Body of pancreas (tissue), 4 donors: ENCODE results near the gene ANKRD9. TPM values are rescaled to one million over a fixed set of nuclear protein-coding genes. Genes with fewer than 3 reads are reported as not detected.
A peak's percentile ranks its signal among the peaks of the same experiment; 100 is the strongest.

Experiments used
- ATAC-seq: fragments of 150-250 bp; one replicate; pipeline ENCODE4 v1.9.1; 2016
- DNase-seq, 4 donors: peaks; one replicate each; pipeline ENCODE4 v3.0.0-alpha.2; 2019
- H3K27ac ChIP-seq, 4 donors: fragments of 200-600 bp; sonication (generic); 1 replicate in 3 of 4; 2 replicates in 1 of 4; pipeline versions ENCODE4 v1.5.1 to v1.6.1; 2016 to 2019; ENCODE audit warnings: mild to moderate bottlenecking in 1 of 4, mixed read lengths in 1 of 4, moderate library complexity in 1 of 4
- H3K27me3 ChIP-seq, 2 donors: fragments of 200-600 bp; sonication (generic); one replicate each; pipeline ENCODE4 v1.6.0; 2016; ENCODE audit warnings: mild to moderate bottlenecking in 1 of 2
- H3K36me3 ChIP-seq, 2 donors: fragments of 200-600 bp; sonication (generic); replicated peaks in 1 of 2; 2 replicates each; pipeline ENCODE4 v1.5.1; 2016; ENCODE audit warnings: low read depth in 2 of 2; ENCODE audit not compliant: insufficient read depth in 1 of 2
- H3K4me1 ChIP-seq: fragments of 200-600 bp; sonication (generic); one replicate; pipeline ENCODE4 v1.6.0; 2016
- H3K4me3 ChIP-seq, 2 donors: fragments of 200-600 bp; sonication (generic); 1 replicate in 1 of 2; 2 replicates in 1 of 2; pipeline ENCODE4 v1.5.1; 2016 to 2019
- H3K9me3 ChIP-seq, 3 donors: fragments of 200-600 bp; sonication (generic); 1 replicate in 2 of 3; 2 replicates in 1 of 3; pipeline ENCODE4 v1.5.1; 2016
- CTCF ChIP-seq, 7 experiments: fragments of 450-650 bp in 4 of 7; fragments of 200-600 bp in 3 of 7; sonication (generic) in 3 of 7; IDR thresholded peaks; one replicate each; pipeline ENCODE4 v1.5.1; 2016 to 2019; ENCODE audit warnings: antibody characterized with exemption in 7 of 7
- POLR2A ChIP-seq, 3 donors: fragments of 450-650 bp; IDR thresholded peaks; one replicate each; pipeline ENCODE4 v1.6.1; 2016; ENCODE audit warnings: antibody characterized with exemption in 3 of 3, mild to moderate bottlenecking in 2 of 3
- WGBS, 2 donors: methylation state at CpG; one replicate each; pipeline ENCODE4 v1.1.5; 2017; 5-methylcytosine and 5-hydroxymethylcytosine counted together
- intact Hi-C: fragments of 100-400 bp; cut with DNase I; formaldehyde crosslinking; loops from one replicate; pipeline ENCODE4 v1.15.1; 2023
- total RNA-seq, 2 donors: library from RNA; depleted of rRNA; stranded (reverse); fragments of >200 nt; gene quantifications; one replicate each; pipeline ENCODE4 v1.1.0, GENCODE V29; 2016

The ANKRD9 gene
- total RNA-seq, 2 donors from 2014 or later: 49.8 to 87.7 TPM

- Histone ChIP-seq H3K27me3 (no peaks in the 10 kb centered on the region), H3K4me3 (no peak overlapping the region), H3K9me3 (no peaks in the 10 kb centered on the region), H3K27ac (no peak overlapping the region), H3K36me3 (no peaks in the 10 kb centered on the region), H3K4me1 (peaks cover 9% of the 10 kb centered on the region)
- ATAC-seq (no peak), DNase-seq (no peak)
- WGBS, 2 donors: 97 to 98% methylated on average over 4 of the region's 4 CpGs
- intact Hi-C loops: no loop called here
- TF ChIP-seq POLR2A (IDR thresholded peaks at IDR 0.05) (no peak), CTCF (IDR thresholded peaks at IDR 0.05) (no peak)
Observed at GRCh38 chr14:102481371-102481770, 28.2 kb downstream of the ANKRD9 start.

- Histone ChIP-seq H3K9me3 (no peaks in the 10 kb centered on the region), H3K27me3 (no peaks in the 10 kb centered on the region), H3K36me3 (no peaks in the 10 kb centered on the region), H3K4me1 (peaks cover 9% of the 10 kb centered on the region), H3K27ac (peak overlapping the region; percentile 19 to 61 (median 44)), H3K4me3 (no peak overlapping the region)
- intact Hi-C loops: no loop called here
- 16 to 18% methylated on average over 5 to 7 of the region's 7 CpGs for WGBS, 2 donors
- no peak for TF ChIP-seq CTCF (IDR thresholded peaks at IDR 0.05)
- no peak for TF ChIP-seq POLR2A (IDR thresholded peaks at IDR 0.05)
- DNase-seq (peak; percentile 71 to 88 (median 80)), ATAC-seq (peak; percentile 69)
Observed at GRCh38 chr14:102479777-102480176, 29.8 kb downstream of the ANKRD9 start.

GRCh38 chr14:102479107-102479506 lies 30.5 kb downstream of the ANKRD9 start:
- WGBS, 2 donors: 94 to 100% methylated on average over 2 of the region's 2 CpGs
- Histone ChIP-seq H3K9me3 (no peaks in the 10 kb centered on the region), H3K4me1 (peaks cover 9% of the 10 kb centered on the region), H3K36me3 (no peaks in the 10 kb centered on the region), H3K27ac (peak overlapping the region in 3 of 4 donors; percentile 41 to 61 (median 47)), H3K4me3 (no peak overlapping the region), H3K27me3 (no peaks in the 10 kb centered on the region)
- ATAC-seq (no peak), DNase-seq (no peak)
- intact Hi-C loops: no loop called here
- TF ChIP-seq CTCF (IDR thresholded peaks at IDR 0.05) (no peak), POLR2A (IDR thresholded peaks at IDR 0.05) (no peak)

GRCh38 chr14:102474934-102475333 lies 34.6 kb downstream of the ANKRD9 start:
- WGBS, 2 donors: 63 to 77% methylated on average over 3 to 5 of the region's 5 CpGs
- DNase-seq (peak; percentile 27 to 72 (median 48)), ATAC-seq (no peak)
- no peak overlapping the region for H3K4me3 ChIP-seq
- intact Hi-C loops: no loop called here
- no peaks in the 10 kb centered on the region for H3K9me3 ChIP-seq
- H3K36me3 ChIP-seq: no peaks in the 10 kb centered on the region
- no peaks in the 10 kb centered on the region for H3K27me3 ChIP-seq
- peaks cover 9% of the 10 kb centered on the region for H3K4me1 ChIP-seq
- H3K27ac ChIP-seq: no peak overlapping the region
- TF ChIP-seq CTCF (IDR thresholded peaks at IDR 0.05) (no peak), POLR2A (IDR thresholded peaks at IDR 0.05) (no peak)

- Histone ChIP-seq H3K27me3 (no peaks in the 10 kb centered on the region), H3K27ac (no peak overlapping the region), H3K4me3 (no peak overlapping the region), H3K36me3 (no peaks in the 10 kb centered on the region), H3K9me3 (no peaks in the 10 kb centered on the region), H3K4me1 (no peaks in the 10 kb centered on the region)
- ATAC-seq (no peak), DNase-seq (no peak)
- TF ChIP-seq CTCF (IDR thresholded peaks at IDR 0.05): no peak
- WGBS, 2 donors: 93 to 100% methylated on average over 2 of the region's 2 CpGs
- intact Hi-C loops: no loop called here
Observed at GRCh38 chr14:102473559-102473958, 36.0 kb downstream of the ANKRD9 start.
